Kidney (tissue), 14 donors: ENCODE results near the gene SYP. TPM values are rescaled to one million over a fixed set of nuclear protein-coding genes. Genes with fewer than 3 reads are reported as not detected.

Experiments used
- DNase-seq, 5 donors: peaks; one replicate each; pipeline ENCODE4 v3.0.0-alpha.2; 2013 to 2020
- FAIRE-seq: peaks from 2 replicates; lab custom pipeline; 2012; peaks lifted over from hg19 to GRCh38; lab: Jason Lieb, UNC
- H3K27ac ChIP-seq, 2 donors: one replicate each; pipeline ENCODE4 v1.7.0; 2013; ENCODE audit warnings: low read depth in 2 of 2, low read length in 2 of 2, inconsistent platforms in 1 of 2
- H3K27me3 ChIP-seq: one replicate; pipeline ENCODE4 v1.7.1; 2013; ENCODE audit warnings: low read length, inconsistent platforms; ENCODE audit not compliant: control insufficient read depth, insufficient read depth
- H3K36me3 ChIP-seq, 3 donors: one replicate each; pipeline versions ENCODE4 v1.7.0 to v1.7.1; 2013; ENCODE audit warnings: low read length in 3 of 3, control low read depth in 1 of 3, inconsistent platforms in 1 of 3; ENCODE audit not compliant: insufficient read depth in 3 of 3, control insufficient read depth in 2 of 3
- H3K4me1 ChIP-seq, 3 donors: one replicate each; pipeline versions ENCODE4 v1.7.0 to v1.7.1; 2013; ENCODE audit warnings: low read length in 3 of 3, inconsistent platforms in 1 of 3, low read depth in 1 of 3; ENCODE audit not compliant: control insufficient read depth in 2 of 3, insufficient read depth in 2 of 3
- H3K4me3 ChIP-seq, 3 donors: one replicate each; pipeline versions ENCODE4 v1.7.0 to v1.8.1; 2013; ENCODE audit warnings: low read length in 3 of 3, control low read depth in 1 of 3, inconsistent platforms in 1 of 3
- H3K9ac ChIP-seq, 3 donors: one replicate each; pipeline versions ENCODE4 v1.7.0 to v1.7.1; 2013; ENCODE audit warnings: low read length in 3 of 3, control low read depth in 1 of 3, inconsistent platforms in 1 of 3
- H3K9me3 ChIP-seq, 3 donors: one replicate each; pipeline versions ENCODE4 v1.7.0 to v1.7.1; 2013; ENCODE audit warnings: low read length in 3 of 3, control low read depth in 1 of 3, inconsistent platforms in 1 of 3; ENCODE audit not compliant: control insufficient read depth in 2 of 3, insufficient read depth in 1 of 3
- CTCF ChIP-seq: IDR thresholded peaks from 3 replicates; pipeline ENCODE4 v1.5.1; 2012; ENCODE audit warnings: mild to moderate bottlenecking, moderate library complexity, borderline replicate concordance; ENCODE audit not compliant: insufficient read depth; ENCODE audit errors: extremely low read depth
- intact Hi-C: fragments of 100-400 bp; cut with DNase I; formaldehyde crosslinking; loops from one replicate; pipeline ENCODE4 v1.11.1; 2022
- polyA plus RNA-seq: library from polyadenylated mRNA; stranded (reverse); fragments of 350-450 nt; fragmentation: Illumina TruSeq; extraction: RNeasy Lipid Tissue Mini Kit (QIAGEN cat#74804); gene quantifications from one replicate; pipeline ENCODE4 v1.2.3, GENCODE V29; 2014; ENCODE audit warnings: low read depth, low replicate concordance; ENCODE audit not compliant: insufficient read depth
- total RNA-seq: library from RNA; stranded (reverse); fragmentation: NEBNext Ultra II Directional; extraction: Animal tissue kit (Norgen Biotek cat#: 25700); gene quantifications from one replicate; pipeline ENCODE4 v1.2.1, GENCODE V29; 2021
- donor health status: control.
- donor health status: control.
- donor health status: control.
- donor health status: control.
- donor health status: control.
- donor health status: DM: yes; HTN: yes; CAD: no.
- donor health status: Normal renal cell carcinoma (clear cell type).

SYP gene
- total and polyA plus RNA-seq, 2 donors from 2014 or later: 4.0 to 7.2 TPM

- TF ChIP-seq CTCF: no peak
- no peaks in the 10 kb centered on the region for H3K4me1 ChIP-seq
- no peak overlapping the region for H3K27ac ChIP-seq
- H3K9me3 ChIP-seq: no peaks in the 10 kb centered on the region
- intact Hi-C loops: no loop called here
- H3K27me3 ChIP-seq: no peaks in the 10 kb centered on the region
- no peak overlapping the region for H3K9ac ChIP-seq
- no peak overlapping the region for H3K4me3 ChIP-seq
- H3K36me3 ChIP-seq: no peaks in the 10 kb centered on the region
- FAIRE-seq (no peak), DNase-seq (no peak)
Observed at GRCh38 chrX:49221868-49222267, 21.9 kb upstream of the SYP start.

- no peak for TF ChIP-seq CTCF
- Histone ChIP-seq H3K9me3 (no peaks in the 10 kb centered on the region), H3K27me3 (no peaks in the 10 kb centered on the region), H3K27ac (no peak overlapping the region), H3K9ac (no peak overlapping the region), H3K4me3 (no peak overlapping the region), H3K36me3 (no peaks in the 10 kb centered on the region), H3K4me1 (no peaks in the 10 kb centered on the region)
- intact Hi-C loops: no loop called here
- FAIRE-seq (no peak), DNase-seq (no peak)
Observed at GRCh38 chrX:49220100-49220499, 20.1 kb upstream of the SYP start.

- FAIRE-seq (no peak), DNase-seq (no peak)
- Histone ChIP-seq H3K27ac (no peak overlapping the region), H3K27me3 (no peaks in the 10 kb centered on the region), H3K9me3 (no peaks in the 10 kb centered on the region), H3K36me3 (no peaks in the 10 kb centered on the region), H3K4me1 (no peaks in the 10 kb centered on the region), H3K4me3 (no peak overlapping the region), H3K9ac (no peak overlapping the region)
- TF ChIP-seq CTCF: no peak
- intact Hi-C loops: no loop called here
Observed at GRCh38 chrX:49214996-49215526, 15.1 kb upstream of the SYP start.

- H3K9ac ChIP-seq: no peak overlapping the region
- TF ChIP-seq CTCF: no peak
- H3K36me3 ChIP-seq: no peaks in the 10 kb centered on the region
- H3K27ac ChIP-seq: no peak overlapping the region
- intact Hi-C loops: no loop called here
- no peak overlapping the region for H3K4me3 ChIP-seq
- H3K27me3 ChIP-seq: no peaks in the 10 kb centered on the region
- H3K9me3 ChIP-seq: no peaks in the 10 kb centered on the region
- FAIRE-seq: no peak
- H3K4me1 ChIP-seq: no peaks in the 10 kb centered on the region
- DNase-seq: no peak
Observed at GRCh38 chrX:49214416-49214815, 14.4 kb upstream of the SYP start.
